Measurements from ENCODE around the gene FASLG.

The FASLG gene

DNA sequence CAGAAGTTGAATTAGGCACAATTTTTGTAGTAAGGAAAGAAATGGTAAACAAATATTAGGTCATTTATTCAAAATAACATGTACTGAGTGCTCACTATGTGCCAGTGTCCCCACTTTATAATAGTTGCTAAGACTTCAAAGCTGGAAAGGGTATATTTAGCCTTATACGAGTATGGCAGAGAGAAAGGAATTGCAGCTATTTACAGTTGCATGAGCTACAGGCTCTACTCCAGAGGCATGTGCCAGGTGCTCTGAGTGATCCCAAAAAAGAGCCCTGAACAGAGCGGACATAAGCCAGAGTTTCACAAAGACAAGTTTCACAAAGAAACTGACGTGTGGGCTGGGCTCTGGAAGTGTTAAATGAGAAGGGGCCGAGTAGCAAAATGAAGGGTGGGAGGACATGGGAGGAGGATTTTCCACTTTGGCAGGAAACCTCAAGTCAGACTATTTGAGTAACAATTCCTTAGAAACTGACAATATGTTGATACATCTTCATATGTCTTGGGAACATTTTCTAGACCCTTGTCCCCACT lies 40.9 kb downstream of the FASLG start:
- TF ChIP-seq, protein P1, sequence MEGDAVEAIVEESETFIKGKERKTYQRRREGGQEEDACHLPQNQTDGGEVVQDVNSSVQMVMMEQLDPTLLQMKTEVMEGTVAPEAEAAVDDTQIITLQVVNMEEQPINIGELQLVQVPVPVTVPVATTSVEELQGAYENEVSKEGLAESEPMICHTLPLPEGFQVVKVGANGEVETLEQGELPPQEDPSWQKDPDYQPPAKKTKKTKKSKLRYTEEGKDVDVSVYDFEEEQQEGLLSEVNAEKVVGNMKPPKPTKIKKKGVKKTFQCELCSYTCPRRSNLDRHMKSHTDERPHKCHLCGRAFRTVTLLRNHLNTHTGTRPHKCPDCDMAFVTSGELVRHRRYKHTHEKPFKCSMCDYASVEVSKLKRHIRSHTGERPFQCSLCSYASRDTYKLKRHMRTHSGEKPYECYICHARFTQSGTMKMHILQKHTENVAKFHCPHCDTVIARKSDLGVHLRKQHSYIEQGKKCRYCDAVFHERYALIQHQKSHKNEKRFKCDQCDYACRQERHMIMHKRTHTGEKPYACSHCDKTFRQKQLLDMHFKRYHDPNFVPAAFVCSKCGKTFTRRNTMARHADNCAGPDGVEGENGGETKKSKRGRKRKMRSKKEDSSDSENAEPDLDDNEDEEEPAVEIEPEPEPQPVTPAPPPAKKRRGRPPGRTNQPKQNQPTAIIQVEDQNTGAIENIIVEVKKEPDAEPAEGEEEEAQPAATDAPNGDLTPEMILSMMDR (IDR thresholded peaks at IDR 0.05; ENCODE audit: extremely low read depth, missing control alignments) = no peak

DNA sequence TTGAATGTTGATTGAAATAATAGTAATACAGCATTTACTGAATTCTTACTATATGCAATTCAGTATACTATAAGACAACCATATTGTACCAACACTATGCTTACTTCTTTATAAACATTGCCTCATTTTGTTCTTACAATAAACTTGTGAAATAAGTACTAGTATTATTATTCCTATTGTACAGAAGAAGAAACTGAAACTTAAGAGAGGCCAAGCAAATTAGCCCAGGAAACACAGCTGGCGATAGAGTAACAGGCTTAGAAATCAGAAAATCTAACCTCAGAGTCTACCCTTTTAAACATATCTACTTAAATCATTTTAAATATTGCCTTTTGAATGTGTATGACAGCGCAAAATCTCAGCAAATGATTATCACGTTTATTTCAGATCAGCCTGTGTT lies 41.7 kb downstream of the FASLG start:
- no peak for DNase-seq (ENCODE audit: low spot score)
- TF ChIP-seq, protein P1 (IDR thresholded peaks at IDR 0.05; ENCODE audit: extremely low read depth, missing control alignments) = no peak

More for the DNA sequence above, 40.9 kb downstream of the FASLG start:
- no peak for DNase-seq (ENCODE audit: low spot score)

GRCh38 chr1:172704001-172704400 lies 45.1 kb downstream of the FASLG start:
- DNase-seq (ENCODE audit: low spot score) = no peak
- TF ChIP-seq, protein P1 (IDR thresholded peaks at IDR 0.05; ENCODE audit: extremely low read depth, missing control alignments) = no peak

- TF ChIP-seq, protein P1 (IDR thresholded peaks at IDR 0.05; ENCODE audit: extremely low read depth, missing control alignments) = no peak
- DNase-seq (ENCODE audit: low spot score) = no peak
These were observed 45.7 kb downstream of the FASLG start for GRCh38 chr1:172704420-172705210.

- TF ChIP-seq, protein P1 (IDR thresholded peaks at IDR 0.05; ENCODE audit: extremely low read depth, missing control alignments) = no peak
- DNase-seq (ENCODE audit: low spot score) = no peak
These were observed 49.5 kb downstream of the FASLG start for GRCh38 chr1:172708452-172708851.

DNA sequence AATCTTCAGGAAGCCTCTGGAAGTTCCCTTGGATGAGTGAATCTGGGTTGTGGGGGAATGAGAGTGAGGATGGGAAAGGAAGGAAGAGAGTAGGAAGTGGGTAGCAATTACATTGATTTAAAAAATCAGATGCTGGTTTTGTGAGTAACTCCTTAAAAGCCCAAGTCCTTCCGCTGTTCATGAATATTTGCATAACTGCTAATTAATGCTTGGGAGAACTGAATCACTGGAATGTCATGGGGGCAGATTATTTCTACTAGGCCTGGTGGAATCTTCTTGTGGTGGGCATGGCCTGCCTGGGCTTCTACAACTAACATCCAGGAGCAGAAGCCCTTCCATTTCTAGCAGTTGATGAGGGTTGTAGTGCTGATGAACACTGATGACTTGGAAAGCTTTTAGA lies 52.7 kb downstream of the FASLG start:
- no peak for DNase-seq (ENCODE audit: low spot score)
- TF ChIP-seq, protein P1 (IDR thresholded peaks at IDR 0.05; ENCODE audit: extremely low read depth, missing control alignments) = no peak

- no peak for DNase-seq (ENCODE audit: low spot score)
- TF ChIP-seq, protein P1 (IDR thresholded peaks at IDR 0.05; ENCODE audit: extremely low read depth, missing control alignments) = no peak
These were observed 54.6 kb downstream of the FASLG start for GRCh38 chr1:172713466-172713865.

All from GM20000 (cell line).